WTC11 (cell line): ENCODE data around the gene SNX30. TPM values are rescaled to one million over a fixed set of nuclear protein-coding genes. Genes with fewer than 3 reads are reported as not detected.

ENCODE experiments used
- ATAC-seq: fragments of 200-7000 bp; cut with Tn5 transposase; 2 replicates; pipeline ENCODE4 v1.10.0; 2021; ENCODE audit warnings: mild to moderate bottlenecking, moderate library complexity
- CTCF ChIA-PET: fragments of 300-600 bp; sonication (Branson Sonifier 250); formaldehyde crosslinking; loops from one replicate; lab custom pipeline; 2021; ENCODE audit warnings: antibody characterized with exemption; lab: Charles Lee
- POLR2A ChIA-PET: fragments of 350-600 bp; sonication (Branson Sonifier 250); formaldehyde crosslinking; loops from one replicate; lab custom pipeline; 2021; ENCODE audit warnings: antibody characterized with exemption; lab: Charles Lee
- DNase-seq: peaks from one replicate; pipeline ENCODE4 v3.0.0; 2021; ENCODE audit warnings: low spot score
- H3K27ac Mint-ChIP-seq: 2 replicates; pipeline ENCODE4 v1.8.0; 2021; ENCODE audit warnings: mixed read lengths
- H3K27me3 Mint-ChIP-seq: 2 replicates; pipeline ENCODE4 v1.8.0; 2021; ENCODE audit warnings: low read depth, mild to moderate bottlenecking, moderate library complexity, mixed read lengths
- H3K36me3 Mint-ChIP-seq: 2 replicates; pipeline ENCODE4 v1.8.0; 2021; ENCODE audit warnings: mixed read lengths
- H3K4me1 Mint-ChIP-seq: 2 replicates; pipeline ENCODE4 v1.8.0; 2022; ENCODE audit warnings: mixed read lengths
- H3K4me3 Mint-ChIP-seq: 2 replicates; pipeline ENCODE4 v1.8.0; 2021; ENCODE audit warnings: mild to moderate bottlenecking, moderate library complexity, mixed read lengths
- H3K9me3 Mint-ChIP-seq: 2 replicates; pipeline ENCODE4 v1.8.0; 2021; ENCODE audit warnings: mixed read lengths
- ATF1 ChIP-seq: sonication (generic); formaldehyde crosslinking; IDR thresholded peaks from 2 replicates; pipeline ENCODE4 v1.8.1; 2023; ENCODE audit warnings: mild to moderate bottlenecking, moderate library complexity, missing genetic modification reagents
- CBFB ChIP-seq: sonication (generic); formaldehyde crosslinking; IDR thresholded peaks from 2 replicates; pipeline ENCODE4 v1.8.1; 2022; ENCODE audit warnings: mild to moderate bottlenecking, low read depth, missing genetic modification reagents
- FOXJ3 ChIP-seq: sonication (generic); formaldehyde crosslinking; IDR thresholded peaks from 2 replicates; pipeline ENCODE4 v1.9.0; 2021; ENCODE audit warnings: missing genetic modification reagents, mild to moderate bottlenecking, borderline replicate concordance
- IRF2 ChIP-seq: sonication (generic); formaldehyde crosslinking; IDR thresholded peaks from 2 replicates; pipeline ENCODE4 v1.8.0; 2022; ENCODE audit warnings: low read depth, missing genetic modification reagents, borderline replicate concordance
- NFYB ChIP-seq: sonication (generic); formaldehyde crosslinking; conservative IDR thresholded peaks from 2 replicates; pipeline ENCODE4 v1.8.0; 2022; ENCODE audit warnings: low read depth, missing genetic modification reagents
- NR2C2 ChIP-seq: sonication (generic); formaldehyde crosslinking; IDR thresholded peaks from 2 replicates; pipeline ENCODE4 v1.8.0; 2022; ENCODE audit warnings: mild to moderate bottlenecking, missing genetic modification reagents
- SOX15 ChIP-seq: fragments of 250-450 bp; sonication (Bioruptor Pico); IDR thresholded peaks from 2 replicates; pipeline ENCODE4 v1.9.0; 2021; ENCODE audit warnings: mild to moderate bottlenecking
- ZNF263 ChIP-seq: sonication (generic); formaldehyde crosslinking; IDR thresholded peaks from 2 replicates; pipeline ENCODE4 v1.8.1; 2022; ENCODE audit warnings: low read depth, mild to moderate bottlenecking, moderate library complexity, missing genetic modification reagents
- ZNF416 ChIP-seq: fragments of 250-450 bp; sonication (Bioruptor Pico); IDR thresholded peaks from 2 replicates; pipeline ENCODE4 v1.9.0; 2021; ENCODE audit warnings: mild to moderate bottlenecking, inconsistent platforms
- total RNA-seq: library from RNA; stranded (reverse); gene quantifications from 3 replicates; pipeline ENCODE4 v1.2.3, GENCODE V29; 2021
- TF ChIP-seq, protein P1 (sequence below): sonication (generic); formaldehyde crosslinking; conservative IDR thresholded peaks from 2 replicates; pipeline ENCODE4 v1.8.1; 2022; ENCODE audit warnings: mild to moderate bottlenecking, missing genetic modification reagents
- TF ChIP-seq, protein P2 (sequence below): sonication (generic); formaldehyde crosslinking; IDR thresholded peaks from 2 replicates; pipeline ENCODE4 v1.8.0; 2022; ENCODE audit warnings: mild to moderate bottlenecking, missing genetic modification reagents
- TF ChIP-seq, protein P3 (sequence below): sonication (generic); formaldehyde crosslinking; IDR thresholded peaks from 2 replicates; pipeline ENCODE4 v1.8.1; 2022; ENCODE audit warnings: missing genetic modification reagents, borderline replicate concordance
- TF ChIP-seq, protein P4 (sequence below): sonication (generic); formaldehyde crosslinking; IDR thresholded peaks from 2 replicates; pipeline ENCODE4 v1.8.0; 2022; ENCODE audit warnings: mild to moderate bottlenecking, missing genetic modification reagents
- TF ChIP-seq, protein P5 (sequence below): fragments of 250-450 bp; sonication (Bioruptor Pico); IDR thresholded peaks from 2 replicates; pipeline ENCODE4 v1.9.0; 2021; ENCODE audit warnings: mild to moderate bottlenecking, borderline replicate concordance

Gene SNX30
- total RNA-seq, 1 experiment from 2014 or later: 13.4 TPM

DNA sequence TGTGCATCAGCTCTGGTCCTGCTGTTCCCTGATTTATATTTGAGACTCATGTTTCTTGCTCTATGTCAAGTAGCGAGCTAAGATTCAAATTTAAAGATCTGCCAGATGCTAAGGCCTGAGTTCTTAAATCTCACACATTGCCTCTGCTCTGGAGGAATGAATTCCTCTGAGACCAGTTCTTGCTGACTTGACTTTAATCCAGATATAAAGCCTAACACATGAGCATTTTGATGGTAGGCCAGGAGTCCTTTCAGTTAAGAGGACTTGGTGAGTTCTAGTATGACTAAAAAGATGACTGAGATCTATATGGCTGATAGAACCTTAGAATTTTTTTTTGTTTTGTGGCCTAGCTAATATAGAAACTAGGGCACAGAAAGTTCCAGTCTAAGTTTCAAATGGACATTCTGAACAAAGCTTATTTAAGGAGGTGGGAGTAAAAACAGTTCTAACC lies 31.3 kb upstream of the SNX30 start:
- ATAC-seq (no peak), DNase-seq (no peak)
- Mint-ChIP-seq H3K4me3 (peak overlapping the region; percentile 54), H3K27ac (no peak overlapping the region), H3K4me1 (peaks cover 3% of the 10 kb centered on the region; the same call in 1 of the 2 replicates), H3K36me3 (no peaks in the 10 kb centered on the region), H3K27me3 (0 out of 2 replicates have a peak, but pooled peaks cover 2% of the 10 kb centered on the region), H3K9me3 (no peaks in the 10 kb centered on the region)
- TF ChIP-seq FOXJ3 (CRISPR knock-in tag) (no peak), SOX15 (CRISPR knock-in tag) (no peak), NR2C2 (CRISPR knock-in tag) (no peak), CBFB (no peak), ZNF263 (CRISPR knock-in tag) (no peak), IRF2 (CRISPR knock-in tag) (no peak)
- TF ChIP-seq, protein P1, sequence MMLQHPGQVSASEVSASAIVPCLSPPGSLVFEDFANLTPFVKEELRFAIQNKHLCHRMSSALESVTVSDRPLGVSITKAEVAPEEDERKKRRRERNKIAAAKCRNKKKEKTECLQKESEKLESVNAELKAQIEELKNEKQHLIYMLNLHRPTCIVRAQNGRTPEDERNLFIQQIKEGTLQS (CRISPR knock-in tag): no peak
- TF ChIP-seq, protein P2, sequence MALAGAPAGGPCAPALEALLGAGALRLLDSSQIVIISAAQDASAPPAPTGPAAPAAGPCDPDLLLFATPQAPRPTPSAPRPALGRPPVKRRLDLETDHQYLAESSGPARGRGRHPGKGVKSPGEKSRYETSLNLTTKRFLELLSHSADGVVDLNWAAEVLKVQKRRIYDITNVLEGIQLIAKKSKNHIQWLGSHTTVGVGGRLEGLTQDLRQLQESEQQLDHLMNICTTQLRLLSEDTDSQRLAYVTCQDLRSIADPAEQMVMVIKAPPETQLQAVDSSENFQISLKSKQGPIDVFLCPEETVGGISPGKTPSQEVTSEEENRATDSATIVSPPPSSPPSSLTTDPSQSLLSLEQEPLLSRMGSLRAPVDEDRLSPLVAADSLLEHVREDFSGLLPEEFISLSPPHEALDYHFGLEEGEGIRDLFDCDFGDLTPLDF (CRISPR knock-in tag): no peak
- TF ChIP-seq, protein P3, sequence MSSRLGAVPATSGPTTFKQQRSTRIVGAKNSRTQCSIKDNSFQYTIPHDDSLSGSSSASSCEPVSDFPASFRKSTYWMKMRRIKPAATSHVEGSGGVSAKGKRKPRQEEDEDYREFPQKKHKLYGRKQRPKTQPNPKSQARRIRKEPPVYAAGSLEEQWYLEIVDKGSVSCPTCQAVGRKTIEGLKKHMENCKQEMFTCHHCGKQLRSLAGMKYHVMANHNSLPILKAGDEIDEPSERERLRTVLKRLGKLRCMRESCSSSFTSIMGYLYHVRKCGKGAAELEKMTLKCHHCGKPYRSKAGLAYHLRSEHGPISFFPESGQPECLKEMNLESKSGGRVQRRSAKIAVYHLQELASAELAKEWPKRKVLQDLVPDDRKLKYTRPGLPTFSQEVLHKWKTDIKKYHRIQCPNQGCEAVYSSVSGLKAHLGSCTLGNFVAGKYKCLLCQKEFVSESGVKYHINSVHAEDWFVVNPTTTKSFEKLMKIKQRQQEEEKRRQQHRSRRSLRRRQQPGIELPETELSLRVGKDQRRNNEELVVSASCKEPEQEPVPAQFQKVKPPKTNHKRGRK (CRISPR knock-in tag): no peak
- TF ChIP-seq, protein P4, sequence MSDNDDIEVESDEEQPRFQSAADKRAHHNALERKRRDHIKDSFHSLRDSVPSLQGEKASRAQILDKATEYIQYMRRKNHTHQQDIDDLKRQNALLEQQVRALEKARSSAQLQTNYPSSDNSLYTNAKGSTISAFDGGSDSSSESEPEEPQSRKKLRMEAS: no peak
- ChIA-PET CTCF (interaction anchor here (0.6 to 3.6 kb wide), 6 partner anchors 9 to 645 kb away, joined by 3 to 22 read pairs (median 8); no protein-coding TSS in a partner anchor), POLR2A (no interaction called here)

DNA sequence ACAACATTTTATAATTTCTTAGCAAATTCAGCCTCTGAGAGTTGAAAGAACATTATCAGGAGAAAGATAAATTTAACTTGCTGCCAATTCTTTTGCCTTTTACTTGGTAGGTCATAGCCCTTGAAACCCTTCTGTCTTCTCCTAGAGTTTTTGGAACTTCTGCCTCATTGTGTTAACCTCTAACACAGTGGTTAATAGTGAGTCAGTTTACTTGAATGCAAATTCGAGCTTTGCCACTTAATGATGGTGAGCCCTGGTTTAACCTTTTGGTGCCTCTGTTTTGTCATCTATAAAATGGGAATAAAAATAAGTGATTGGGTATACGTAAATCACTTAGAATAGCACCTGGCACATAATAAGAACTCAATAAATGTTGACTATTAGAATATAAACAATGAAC lies 30.9 kb upstream of the SNX30 start:
- Mint-ChIP-seq H3K4me3 (no peak overlapping the region), H3K4me1 (peaks cover 3% of the 10 kb centered on the region; the same call in 1 of the 2 replicates), H3K27me3 (0 out of 2 replicates have a peak, but pooled peaks cover 2% of the 10 kb centered on the region), H3K27ac (no peak overlapping the region), H3K36me3 (no peaks in the 10 kb centered on the region), H3K9me3 (no peaks in the 10 kb centered on the region)
- DNase-seq: no peak
- CTCF ChIA-PET: interaction anchor here (0.8 to 3.6 kb wide), 3 partner anchors 100 to 645 kb away, joined by 3 to 22 read pairs (median 3); no protein-coding TSS in a partner anchor
- ATAC-seq: no peak
- POLR2A ChIA-PET: no interaction called here
- TF ChIP-seq, protein P5, sequence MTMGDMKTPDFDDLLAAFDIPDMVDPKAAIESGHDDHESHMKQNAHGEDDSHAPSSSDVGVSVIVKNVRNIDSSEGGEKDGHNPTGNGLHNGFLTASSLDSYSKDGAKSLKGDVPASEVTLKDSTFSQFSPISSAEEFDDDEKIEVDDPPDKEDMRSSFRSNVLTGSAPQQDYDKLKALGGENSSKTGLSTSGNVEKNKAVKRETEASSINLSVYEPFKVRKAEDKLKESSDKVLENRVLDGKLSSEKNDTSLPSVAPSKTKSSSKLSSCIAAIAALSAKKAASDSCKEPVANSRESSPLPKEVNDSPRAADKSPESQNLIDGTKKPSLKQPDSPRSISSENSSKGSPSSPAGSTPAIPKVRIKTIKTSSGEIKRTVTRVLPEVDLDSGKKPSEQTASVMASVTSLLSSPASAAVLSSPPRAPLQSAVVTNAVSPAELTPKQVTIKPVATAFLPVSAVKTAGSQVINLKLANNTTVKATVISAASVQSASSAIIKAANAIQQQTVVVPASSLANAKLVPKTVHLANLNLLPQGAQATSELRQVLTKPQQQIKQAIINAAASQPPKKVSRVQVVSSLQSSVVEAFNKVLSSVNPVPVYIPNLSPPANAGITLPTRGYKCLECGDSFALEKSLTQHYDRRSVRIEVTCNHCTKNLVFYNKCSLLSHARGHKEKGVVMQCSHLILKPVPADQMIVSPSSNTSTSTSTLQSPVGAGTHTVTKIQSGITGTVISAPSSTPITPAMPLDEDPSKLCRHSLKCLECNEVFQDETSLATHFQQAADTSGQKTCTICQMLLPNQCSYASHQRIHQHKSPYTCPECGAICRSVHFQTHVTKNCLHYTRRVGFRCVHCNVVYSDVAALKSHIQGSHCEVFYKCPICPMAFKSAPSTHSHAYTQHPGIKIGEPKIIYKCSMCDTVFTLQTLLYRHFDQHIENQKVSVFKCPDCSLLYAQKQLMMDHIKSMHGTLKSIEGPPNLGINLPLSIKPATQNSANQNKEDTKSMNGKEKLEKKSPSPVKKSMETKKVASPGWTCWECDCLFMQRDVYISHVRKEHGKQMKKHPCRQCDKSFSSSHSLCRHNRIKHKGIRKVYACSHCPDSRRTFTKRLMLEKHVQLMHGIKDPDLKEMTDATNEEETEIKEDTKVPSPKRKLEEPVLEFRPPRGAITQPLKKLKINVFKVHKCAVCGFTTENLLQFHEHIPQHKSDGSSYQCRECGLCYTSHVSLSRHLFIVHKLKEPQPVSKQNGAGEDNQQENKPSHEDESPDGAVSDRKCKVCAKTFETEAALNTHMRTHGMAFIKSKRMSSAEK (CRISPR knock-in tag): no peak
- TF ChIP-seq ZNF416 (no peak), NFYB (CRISPR knock-in tag) (no peak), ATF1 (CRISPR knock-in tag) (no peak)
